Measurements from ENCODE around the gene DPH7.

Gene DPH7

GRCh38 chr9:137611623-137612609, 33.2 kb upstream of the DPH7 start (continued):
- TF ChIP-seq, protein P1, sequence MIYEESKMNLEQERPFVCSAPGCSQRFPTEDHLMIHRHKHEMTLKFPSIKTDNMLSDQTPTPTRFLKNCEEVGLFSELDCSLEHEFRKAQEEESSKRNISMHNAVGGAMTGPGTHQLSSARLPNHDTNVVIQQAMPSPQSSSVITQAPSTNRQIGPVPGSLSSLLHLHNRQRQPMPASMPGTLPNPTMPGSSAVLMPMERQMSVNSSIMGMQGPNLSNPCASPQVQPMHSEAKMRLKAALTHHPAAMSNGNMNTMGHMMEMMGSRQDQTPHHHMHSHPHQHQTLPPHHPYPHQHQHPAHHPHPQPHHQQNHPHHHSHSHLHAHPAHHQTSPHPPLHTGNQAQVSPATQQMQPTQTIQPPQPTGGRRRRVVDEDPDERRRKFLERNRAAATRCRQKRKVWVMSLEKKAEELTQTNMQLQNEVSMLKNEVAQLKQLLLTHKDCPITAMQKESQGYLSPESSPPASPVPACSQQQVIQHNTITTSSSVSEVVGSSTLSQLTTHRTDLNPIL (CRISPR knock-in tag; IDR thresholded peaks at IDR 0.05; ENCODE audit: low read depth), result no peak
- TF ChIP-seq ZNF565 (CRISPR knock-in tag; conservative IDR thresholded peaks at IDR 0.05; ENCODE audit: low read depth) (no peak), ZFP30 (CRISPR knock-in tag; IDR thresholded peaks at IDR 0.05) (no peak)
- TF ChIP-seq, protein P2, sequence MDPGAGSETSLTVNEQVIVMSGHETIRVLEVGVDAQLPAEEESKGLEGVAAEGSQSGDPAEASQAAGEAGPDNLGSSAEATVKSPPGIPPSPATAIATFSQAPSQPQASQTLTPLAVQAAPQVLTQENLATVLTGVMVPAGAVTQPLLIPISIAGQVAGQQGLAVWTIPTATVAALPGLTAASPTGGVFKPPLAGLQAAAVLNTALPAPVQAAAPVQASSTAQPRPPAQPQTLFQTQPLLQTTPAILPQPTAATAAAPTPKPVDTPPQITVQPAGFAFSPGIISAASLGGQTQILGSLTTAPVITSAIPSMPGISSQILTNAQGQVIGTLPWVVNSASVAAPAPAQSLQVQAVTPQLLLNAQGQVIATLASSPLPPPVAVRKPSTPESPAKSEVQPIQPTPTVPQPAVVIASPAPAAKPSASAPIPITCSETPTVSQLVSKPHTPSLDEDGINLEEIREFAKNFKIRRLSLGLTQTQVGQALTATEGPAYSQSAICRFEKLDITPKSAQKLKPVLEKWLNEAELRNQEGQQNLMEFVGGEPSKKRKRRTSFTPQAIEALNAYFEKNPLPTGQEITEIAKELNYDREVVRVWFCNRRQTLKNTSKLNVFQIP (CRISPR knock-in tag; IDR thresholded peaks at IDR 0.05; ENCODE audit: borderline replicate concordance, low read depth), result no peak

- no peak for TF ChIP-seq TCF4 (CRISPR knock-in tag; IDR thresholded peaks at IDR 0.05; ENCODE audit: borderline replicate concordance)
- ATAC-seq, result no peak
These were observed 32.2 kb upstream of the DPH7 start for GRCh38 chr9:137610944-137611343.

- ATAC-seq, result no peak
- no peak for TF ChIP-seq ESRRG (CRISPR knock-in tag; IDR thresholded peaks at IDR 0.05)
- TF ChIP-seq ARNTL (CRISPR knock-in tag; IDR thresholded peaks at IDR 0.05; ENCODE audit: borderline replicate concordance, low read depth), result no peak
- no peak for TF ChIP-seq OSR1 (CRISPR knock-in tag; IDR thresholded peaks at IDR 0.05)
- no peak for TF ChIP-seq ZFP3 (CRISPR knock-in tag; IDR thresholded peaks at IDR 0.05)
- TF ChIP-seq, protein P2 (CRISPR knock-in tag; IDR thresholded peaks at IDR 0.05; ENCODE audit: borderline replicate concordance, low read depth), result no peak
- no peak for TF ChIP-seq ZNF70 (CRISPR knock-in tag; IDR thresholded peaks at IDR 0.05)
These were observed 28.6 kb upstream of the DPH7 start for GRCh38 chr9:137607141-137607857.

GRCh38 chr9:137606734-137607138, 28.0 kb upstream of the DPH7 start:
- TF ChIP-seq, protein P1 (CRISPR knock-in tag; IDR thresholded peaks at IDR 0.05; ENCODE audit: low read depth), result no peak
- no peak for TF ChIP-seq ZC3H10 (CRISPR knock-in tag; IDR thresholded peaks at IDR 0.05)
- TF ChIP-seq SNAI2 (CRISPR knock-in tag; IDR thresholded peaks at IDR 0.05), result no peak
- no peak for TF ChIP-seq TCF4 (CRISPR knock-in tag; IDR thresholded peaks at IDR 0.05; ENCODE audit: borderline replicate concordance)
- no peak for TF ChIP-seq ARNTL (CRISPR knock-in tag; IDR thresholded peaks at IDR 0.05; ENCODE audit: borderline replicate concordance, low read depth)
- TF ChIP-seq CSDC2 (CRISPR knock-in tag; IDR thresholded peaks at IDR 0.05), result no peak
- TF ChIP-seq BACH2 (CRISPR knock-in tag; IDR thresholded peaks at IDR 0.05; ENCODE audit: borderline replicate concordance), result no peak
- TF ChIP-seq CSRNP3 (CRISPR knock-in tag; IDR thresholded peaks at IDR 0.05), result no peak
- TF ChIP-seq, protein P2 (CRISPR knock-in tag; IDR thresholded peaks at IDR 0.05; ENCODE audit: borderline replicate concordance, low read depth), result no peak
- no peak for TF ChIP-seq GLIS3 (CRISPR knock-in tag; IDR thresholded peaks at IDR 0.05)
- TF ChIP-seq, protein P3, sequence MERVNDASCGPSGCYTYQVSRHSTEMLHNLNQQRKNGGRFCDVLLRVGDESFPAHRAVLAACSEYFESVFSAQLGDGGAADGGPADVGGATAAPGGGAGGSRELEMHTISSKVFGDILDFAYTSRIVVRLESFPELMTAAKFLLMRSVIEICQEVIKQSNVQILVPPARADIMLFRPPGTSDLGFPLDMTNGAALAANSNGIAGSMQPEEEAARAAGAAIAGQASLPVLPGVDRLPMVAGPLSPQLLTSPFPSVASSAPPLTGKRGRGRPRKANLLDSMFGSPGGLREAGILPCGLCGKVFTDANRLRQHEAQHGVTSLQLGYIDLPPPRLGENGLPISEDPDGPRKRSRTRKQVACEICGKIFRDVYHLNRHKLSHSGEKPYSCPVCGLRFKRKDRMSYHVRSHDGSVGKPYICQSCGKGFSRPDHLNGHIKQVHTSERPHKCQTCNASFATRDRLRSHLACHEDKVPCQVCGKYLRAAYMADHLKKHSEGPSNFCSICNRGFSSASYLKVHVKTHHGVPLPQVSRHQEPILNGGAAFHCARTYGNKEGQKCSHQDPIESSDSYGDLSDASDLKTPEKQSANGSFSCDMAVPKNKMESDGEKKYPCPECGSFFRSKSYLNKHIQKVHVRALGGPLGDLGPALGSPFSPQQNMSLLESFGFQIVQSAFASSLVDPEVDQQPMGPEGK (CRISPR knock-in tag; IDR thresholded peaks at IDR 0.05; ENCODE audit: borderline replicate concordance), result no peak
- no peak for TF ChIP-seq PPARA (CRISPR knock-in tag; IDR thresholded peaks at IDR 0.05; ENCODE audit: borderline replicate concordance)
- no peak for TF ChIP-seq ZNF8 (CRISPR knock-in tag; IDR thresholded peaks at IDR 0.05)
- no peak for TF ChIP-seq RARB (CRISPR knock-in tag; IDR thresholded peaks at IDR 0.05)
- TF ChIP-seq ESRRG (CRISPR knock-in tag; IDR thresholded peaks at IDR 0.05), result no peak
- ATAC-seq, result no peak
